Ishikawa (cell line): Measurements from ENCODE around the gene SUSD6.

Experiments used
- CEBPB ChIP-seq: IDR thresholded peaks from 2 replicates; pipeline ENCODE4 v1.6.1; 2012
- CREB1 ChIP-seq: IDR thresholded peaks from 2 replicates; pipeline ENCODE4 v1.6.1; 2012; ENCODE audit warnings: low read depth
- EGR1 ChIP-seq: IDR thresholded peaks from 2 replicates; pipeline ENCODE4 v1.6.1; 2012
- EP300 ChIP-seq: IDR thresholded peaks from 2 replicates; pipeline ENCODE4 v1.6.1; 2012; ENCODE audit warnings: borderline replicate concordance
- FOXM1 ChIP-seq: IDR thresholded peaks from 2 replicates; pipeline ENCODE4 v1.6.1; 2012; ENCODE audit warnings: low read depth, borderline replicate concordance
- NFIC ChIP-seq: IDR thresholded peaks from 2 replicates; pipeline ENCODE4 v1.6.1; 2012
- RAD21 ChIP-seq: IDR thresholded peaks from 2 replicates; pipeline ENCODE4 v1.6.1; 2012; ENCODE audit warnings: low read depth
- REST ChIP-seq: IDR thresholded peaks from 2 replicates; pipeline ENCODE4 v1.6.1; 2012; ENCODE audit warnings: low read depth, mild to moderate bottlenecking
- TAF1 ChIP-seq: IDR thresholded peaks from 2 replicates; pipeline ENCODE4 v1.6.1; 2012; ENCODE audit warnings: low read depth, mild to moderate bottlenecking
- TCF12 ChIP-seq: IDR thresholded peaks from 2 replicates; pipeline ENCODE4 v1.6.1; 2012; ENCODE audit warnings: low read depth
- USF1 ChIP-seq: IDR thresholded peaks from 2 replicates; pipeline ENCODE4 v1.6.1; 2012
- YY1 ChIP-seq: IDR thresholded peaks from 2 replicates; pipeline ENCODE4 v1.6.1; 2012; ENCODE audit warnings: low read depth
- ZBTB7A ChIP-seq: IDR thresholded peaks from 2 replicates; pipeline ENCODE4 v1.6.1; 2012; ENCODE audit warnings: low read depth

GRCh38 chr14:69561893-69562292 lies 49.5 kb upstream of the SUSD6 start:
- no peak for TF ChIP-seq EGR1
- TF ChIP-seq USF1, result no peak
- no peak for TF ChIP-seq TAF1
- no peak for TF ChIP-seq RAD21
- no peak for TF ChIP-seq EP300
- TF ChIP-seq FOXM1, result no peak
- no peak for TF ChIP-seq CREB1
- TF ChIP-seq NFIC, result no peak
- no peak for TF ChIP-seq CEBPB
- TF ChIP-seq TCF12, result no peak
- no peak for TF ChIP-seq YY1
- TF ChIP-seq REST, result no peak
- no peak for TF ChIP-seq ZBTB7A
